ENCODE measurements around the gene IER3. TPM values are rescaled to one million over a fixed set of nuclear protein-coding genes. Genes with fewer than 3 reads are reported as not detected.

Gene IER3
- total and polyA plus RNA-seq, 9 of the 15 experiments (the other 6 are each of a cell fraction or from before 2014, with no cell fraction given), result 1.5 to 30.0 (median 11.5) TPM

DNA sequence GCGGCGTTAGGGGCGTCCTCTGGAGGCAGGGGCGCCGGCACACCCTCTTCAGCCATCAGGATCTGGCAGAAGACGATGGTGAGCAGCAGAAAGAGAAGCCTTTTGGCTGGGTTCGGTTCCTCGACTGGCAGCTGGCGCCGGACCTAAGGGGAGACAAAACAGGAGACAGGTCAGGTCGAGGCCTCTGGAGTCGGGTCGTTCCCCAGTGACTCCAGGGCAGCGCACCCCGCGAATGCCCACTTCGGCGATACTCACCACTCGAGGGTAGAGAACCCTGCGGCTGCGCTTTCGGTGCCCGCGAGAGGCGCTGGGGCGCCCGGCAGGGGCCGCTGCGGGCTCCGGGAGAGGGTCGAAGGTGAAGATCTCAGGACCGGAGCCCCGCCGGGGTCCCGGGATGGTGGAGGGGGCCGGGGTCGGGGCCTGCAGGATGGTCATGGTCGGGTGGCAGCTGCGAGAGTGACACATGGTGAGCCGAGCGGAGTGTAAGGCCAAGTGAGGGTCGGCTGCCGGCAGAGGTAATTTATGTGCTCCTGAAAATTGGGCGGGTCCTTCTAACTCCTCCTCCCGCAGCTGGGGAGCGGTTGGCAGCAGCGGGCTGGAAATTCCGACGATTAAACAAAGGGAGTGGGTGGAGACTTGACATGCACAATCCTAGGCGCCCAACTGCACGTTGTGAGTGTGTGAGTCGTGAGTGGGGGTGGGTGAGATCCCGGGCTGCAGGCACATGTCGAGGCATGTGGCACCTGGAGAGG lies at the start of gene IER3 (continued):
- TF ChIP-seq, protein P1, sequence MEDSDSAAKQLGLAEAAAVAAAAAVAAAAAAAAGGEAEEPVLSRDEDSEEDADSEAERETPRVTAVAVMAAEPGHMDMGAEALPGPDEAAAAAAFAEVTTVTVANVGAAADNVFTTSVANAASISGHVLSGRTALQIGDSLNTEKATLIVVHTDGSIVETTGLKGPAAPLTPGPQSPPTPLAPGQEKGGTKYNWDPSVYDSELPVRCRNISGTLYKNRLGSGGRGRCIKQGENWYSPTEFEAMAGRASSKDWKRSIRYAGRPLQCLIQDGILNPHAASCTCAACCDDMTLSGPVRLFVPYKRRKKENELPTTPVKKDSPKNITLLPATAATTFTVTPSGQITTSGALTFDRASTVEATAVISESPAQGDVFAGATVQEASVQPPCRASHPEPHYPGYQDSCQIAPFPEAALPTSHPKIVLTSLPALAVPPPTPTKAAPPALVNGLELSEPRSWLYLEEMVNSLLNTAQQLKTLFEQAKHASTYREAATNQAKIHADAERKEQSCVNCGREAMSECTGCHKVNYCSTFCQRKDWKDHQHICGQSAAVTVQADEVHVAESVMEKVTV (CRISPR knock-in tag; IDR thresholded peaks at IDR 0.05), result peak; percentile 65
- TF ChIP-seq NR2F6 (CRISPR knock-in tag; IDR thresholded peaks at IDR 0.05) (peak; percentile 24; the same call in 1 of the 2 replicates), PHB (CRISPR knock-in tag; IDR thresholded peaks at IDR 0.05) (peak; percentile 73; the same call in 1 of the 2 replicates), ZNF282 (CRISPR knock-in tag; IDR thresholded peaks at IDR 0.05) (no peak), JUND (IDR thresholded peaks at IDR 0.05; ENCODE audit: borderline replicate concordance, low read depth, low read length) (0 out of 2 replicates have a peak, but pooled peaks have one; percentile 1), JUND (tag; IDR thresholded peaks at IDR 0.05; ENCODE audit: borderline replicate concordance, low read depth, low read length) (no peak), TAF7 (tag; IDR thresholded peaks at IDR 0.05) (peak; percentile 91), NBN (IDR thresholded peaks at IDR 0.05; ENCODE audit: low read depth) (peak; percentile 89; the same call in 1 of the 2 replicates)
- TF ChIP-seq, protein P2, sequence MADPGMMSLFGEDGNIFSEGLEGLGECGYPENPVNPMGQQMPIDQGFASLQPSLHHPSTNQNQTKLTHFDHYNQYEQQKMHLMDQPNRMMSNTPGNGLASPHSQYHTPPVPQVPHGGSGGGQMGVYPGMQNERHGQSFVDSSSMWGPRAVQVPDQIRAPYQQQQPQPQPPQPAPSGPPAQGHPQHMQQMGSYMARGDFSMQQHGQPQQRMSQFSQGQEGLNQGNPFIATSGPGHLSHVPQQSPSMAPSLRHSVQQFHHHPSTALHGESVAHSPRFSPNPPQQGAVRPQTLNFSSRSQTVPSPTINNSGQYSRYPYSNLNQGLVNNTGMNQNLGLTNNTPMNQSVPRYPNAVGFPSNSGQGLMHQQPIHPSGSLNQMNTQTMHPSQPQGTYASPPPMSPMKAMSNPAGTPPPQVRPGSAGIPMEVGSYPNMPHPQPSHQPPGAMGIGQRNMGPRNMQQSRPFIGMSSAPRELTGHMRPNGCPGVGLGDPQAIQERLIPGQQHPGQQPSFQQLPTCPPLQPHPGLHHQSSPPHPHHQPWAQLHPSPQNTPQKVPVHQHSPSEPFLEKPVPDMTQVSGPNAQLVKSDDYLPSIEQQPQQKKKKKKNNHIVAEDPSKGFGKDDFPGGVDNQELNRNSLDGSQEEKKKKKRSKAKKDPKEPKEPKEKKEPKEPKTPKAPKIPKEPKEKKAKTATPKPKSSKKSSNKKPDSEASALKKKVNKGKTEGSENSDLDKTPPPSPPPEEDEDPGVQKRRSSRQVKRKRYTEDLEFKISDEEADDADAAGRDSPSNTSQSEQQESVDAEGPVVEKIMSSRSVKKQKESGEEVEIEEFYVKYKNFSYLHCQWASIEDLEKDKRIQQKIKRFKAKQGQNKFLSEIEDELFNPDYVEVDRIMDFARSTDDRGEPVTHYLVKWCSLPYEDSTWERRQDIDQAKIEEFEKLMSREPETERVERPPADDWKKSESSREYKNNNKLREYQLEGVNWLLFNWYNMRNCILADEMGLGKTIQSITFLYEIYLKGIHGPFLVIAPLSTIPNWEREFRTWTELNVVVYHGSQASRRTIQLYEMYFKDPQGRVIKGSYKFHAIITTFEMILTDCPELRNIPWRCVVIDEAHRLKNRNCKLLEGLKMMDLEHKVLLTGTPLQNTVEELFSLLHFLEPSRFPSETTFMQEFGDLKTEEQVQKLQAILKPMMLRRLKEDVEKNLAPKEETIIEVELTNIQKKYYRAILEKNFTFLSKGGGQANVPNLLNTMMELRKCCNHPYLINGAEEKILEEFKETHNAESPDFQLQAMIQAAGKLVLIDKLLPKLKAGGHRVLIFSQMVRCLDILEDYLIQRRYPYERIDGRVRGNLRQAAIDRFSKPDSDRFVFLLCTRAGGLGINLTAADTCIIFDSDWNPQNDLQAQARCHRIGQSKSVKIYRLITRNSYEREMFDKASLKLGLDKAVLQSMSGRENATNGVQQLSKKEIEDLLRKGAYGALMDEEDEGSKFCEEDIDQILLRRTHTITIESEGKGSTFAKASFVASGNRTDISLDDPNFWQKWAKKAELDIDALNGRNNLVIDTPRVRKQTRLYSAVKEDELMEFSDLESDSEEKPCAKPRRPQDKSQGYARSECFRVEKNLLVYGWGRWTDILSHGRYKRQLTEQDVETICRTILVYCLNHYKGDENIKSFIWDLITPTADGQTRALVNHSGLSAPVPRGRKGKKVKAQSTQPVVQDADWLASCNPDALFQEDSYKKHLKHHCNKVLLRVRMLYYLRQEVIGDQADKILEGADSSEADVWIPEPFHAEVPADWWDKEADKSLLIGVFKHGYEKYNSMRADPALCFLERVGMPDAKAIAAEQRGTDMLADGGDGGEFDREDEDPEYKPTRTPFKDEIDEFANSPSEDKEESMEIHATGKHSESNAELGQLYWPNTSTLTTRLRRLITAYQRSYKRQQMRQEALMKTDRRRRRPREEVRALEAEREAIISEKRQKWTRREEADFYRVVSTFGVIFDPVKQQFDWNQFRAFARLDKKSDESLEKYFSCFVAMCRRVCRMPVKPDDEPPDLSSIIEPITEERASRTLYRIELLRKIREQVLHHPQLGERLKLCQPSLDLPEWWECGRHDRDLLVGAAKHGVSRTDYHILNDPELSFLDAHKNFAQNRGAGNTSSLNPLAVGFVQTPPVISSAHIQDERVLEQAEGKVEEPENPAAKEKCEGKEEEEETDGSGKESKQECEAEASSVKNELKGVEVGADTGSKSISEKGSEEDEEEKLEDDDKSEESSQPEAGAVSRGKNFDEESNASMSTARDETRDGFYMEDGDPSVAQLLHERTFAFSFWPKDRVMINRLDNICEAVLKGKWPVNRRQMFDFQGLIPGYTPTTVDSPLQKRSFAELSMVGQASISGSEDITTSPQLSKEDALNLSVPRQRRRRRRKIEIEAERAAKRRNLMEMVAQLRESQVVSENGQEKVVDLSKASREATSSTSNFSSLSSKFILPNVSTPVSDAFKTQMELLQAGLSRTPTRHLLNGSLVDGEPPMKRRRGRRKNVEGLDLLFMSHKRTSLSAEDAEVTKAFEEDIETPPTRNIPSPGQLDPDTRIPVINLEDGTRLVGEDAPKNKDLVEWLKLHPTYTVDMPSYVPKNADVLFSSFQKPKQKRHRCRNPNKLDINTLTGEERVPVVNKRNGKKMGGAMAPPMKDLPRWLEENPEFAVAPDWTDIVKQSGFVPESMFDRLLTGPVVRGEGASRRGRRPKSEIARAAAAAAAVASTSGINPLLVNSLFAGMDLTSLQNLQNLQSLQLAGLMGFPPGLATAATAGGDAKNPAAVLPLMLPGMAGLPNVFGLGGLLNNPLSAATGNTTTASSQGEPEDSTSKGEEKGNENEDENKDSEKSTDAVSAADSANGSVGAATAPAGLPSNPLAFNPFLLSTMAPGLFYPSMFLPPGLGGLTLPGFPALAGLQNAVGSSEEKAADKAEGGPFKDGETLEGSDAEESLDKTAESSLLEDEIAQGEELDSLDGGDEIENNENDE (IDR thresholded peaks at IDR 0.05; ENCODE audit: low read depth, low read length), result no peak
- TF ChIP-seq, protein P3, sequence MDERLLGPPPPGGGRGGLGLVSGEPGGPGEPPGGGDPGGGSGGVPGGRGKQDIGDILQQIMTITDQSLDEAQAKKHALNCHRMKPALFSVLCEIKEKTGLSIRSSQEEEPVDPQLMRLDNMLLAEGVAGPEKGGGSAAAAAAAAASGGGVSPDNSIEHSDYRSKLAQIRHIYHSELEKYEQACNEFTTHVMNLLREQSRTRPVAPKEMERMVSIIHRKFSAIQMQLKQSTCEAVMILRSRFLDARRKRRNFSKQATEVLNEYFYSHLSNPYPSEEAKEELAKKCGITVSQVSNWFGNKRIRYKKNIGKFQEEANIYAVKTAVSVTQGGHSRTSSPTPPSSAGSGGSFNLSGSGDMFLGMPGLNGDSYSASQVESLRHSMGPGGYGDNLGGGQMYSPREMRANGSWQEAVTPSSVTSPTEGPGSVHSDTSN (CRISPR knock-in tag; IDR thresholded peaks at IDR 0.05; ENCODE audit: low read depth), result peak; percentile 64
- TF ChIP-seq, protein P3 (tag; conservative IDR thresholded peaks at IDR 0.05; ENCODE audit: low read depth), result peak; percentile 96
